Esophagus muscularis mucosa (tissue), 4 donors: Measurements from ENCODE around the gene NEURL2. TPM values are rescaled to one million over a fixed set of nuclear protein-coding genes. Genes with fewer than 3 reads are reported as not detected.

Source experiments
- DNase-seq: peaks from one replicate; pipeline ENCODE4 v3.0.0-alpha.2; 2017; ENCODE audit errors: extremely low spot score
- H3K27ac ChIP-seq, 4 donors: fragments of 200-600 bp; sonication (generic); replicated peaks in 1 of 4; 1 replicate in 3 of 4; 2 replicates in 1 of 4; pipeline ENCODE4 v1.5.1; 2016 to 2019; ENCODE audit warnings: mild to moderate bottlenecking in 1 of 4
- H3K27me3 ChIP-seq, 4 donors: fragments of 200-600 bp; sonication (generic); one replicate each; pipeline versions ENCODE4 v1.5.1 to v1.6.0; 2016 to 2019
- H3K36me3 ChIP-seq, 4 donors: fragments of 200-600 bp; sonication (generic); one replicate each; pipeline ENCODE4 v1.5.1; 2016 to 2019
- H3K4me1 ChIP-seq, 4 donors: fragments of 200-600 bp; sonication (generic); one replicate each; pipeline ENCODE4 v1.5.1; 2016 to 2019
- H3K4me3 ChIP-seq, 4 donors: fragments of 200-600 bp; sonication (generic); 1 replicate in 2 of 4; 2 replicates in 2 of 4; pipeline ENCODE4 v1.5.1; 2016 to 2019; ENCODE audit warnings: mild to moderate bottlenecking in 4 of 4, moderate library complexity in 1 of 4
- H3K9me3 ChIP-seq, 4 donors: fragments of 200-600 bp; sonication (generic); 1 replicate in 3 of 4; 2 replicates in 1 of 4; pipeline ENCODE4 v1.5.1; 2016 to 2019
- CTCF ChIP-seq, 3 experiments: fragments of 200-600 bp in 2 of 3; fragments of 450-650 bp in 1 of 3; sonication (generic) in 2 of 3; IDR thresholded peaks; one replicate each; pipeline ENCODE4 v1.5.1; 2017 to 2019; ENCODE audit warnings: antibody characterized with exemption in 3 of 3, mild to moderate bottlenecking in 2 of 3, moderate library complexity in 1 of 3
- EP300 ChIP-seq: sonication (generic); formaldehyde crosslinking; IDR thresholded peaks from one replicate; pipeline ENCODE4 v1.6.1; 2017; ENCODE audit warnings: antibody characterized with exemption
- POLR2A ChIP-seq: fragments of 450-650 bp; IDR thresholded peaks from one replicate; pipeline ENCODE4 v1.6.1; 2017; ENCODE audit warnings: antibody characterized with exemption, moderate library complexity, mild to moderate bottlenecking, low read depth
- POLR2AphosphoS5 ChIP-seq, 2 donors: sonication (generic); formaldehyde crosslinking; IDR thresholded peaks; one replicate each; pipeline ENCODE4 v1.6.1; 2017; ENCODE audit warnings: antibody characterized with exemption in 2 of 2
- WGBS: methylation state at CpG from one replicate; pipeline ENCODE4 v1.1.5; 2018; 5-methylcytosine and 5-hydroxymethylcytosine counted together
- intact Hi-C: fragments of 100-400 bp; cut with DNase I; formaldehyde crosslinking; loops from one replicate; pipeline ENCODE4 v1.15.1; 2023
- total RNA-seq, 4 donors: library from RNA; depleted of rRNA; stranded (reverse); fragments of >200 nt; gene quantifications; one replicate each; pipeline versions ENCODE4 v1.1.0 to v1.2.1, GENCODE V29; 2016

NEURL2 gene
- total RNA-seq, 4 donors from 2014 or later = 10.8 to 16.1 (median 13.0) TPM

DNA sequence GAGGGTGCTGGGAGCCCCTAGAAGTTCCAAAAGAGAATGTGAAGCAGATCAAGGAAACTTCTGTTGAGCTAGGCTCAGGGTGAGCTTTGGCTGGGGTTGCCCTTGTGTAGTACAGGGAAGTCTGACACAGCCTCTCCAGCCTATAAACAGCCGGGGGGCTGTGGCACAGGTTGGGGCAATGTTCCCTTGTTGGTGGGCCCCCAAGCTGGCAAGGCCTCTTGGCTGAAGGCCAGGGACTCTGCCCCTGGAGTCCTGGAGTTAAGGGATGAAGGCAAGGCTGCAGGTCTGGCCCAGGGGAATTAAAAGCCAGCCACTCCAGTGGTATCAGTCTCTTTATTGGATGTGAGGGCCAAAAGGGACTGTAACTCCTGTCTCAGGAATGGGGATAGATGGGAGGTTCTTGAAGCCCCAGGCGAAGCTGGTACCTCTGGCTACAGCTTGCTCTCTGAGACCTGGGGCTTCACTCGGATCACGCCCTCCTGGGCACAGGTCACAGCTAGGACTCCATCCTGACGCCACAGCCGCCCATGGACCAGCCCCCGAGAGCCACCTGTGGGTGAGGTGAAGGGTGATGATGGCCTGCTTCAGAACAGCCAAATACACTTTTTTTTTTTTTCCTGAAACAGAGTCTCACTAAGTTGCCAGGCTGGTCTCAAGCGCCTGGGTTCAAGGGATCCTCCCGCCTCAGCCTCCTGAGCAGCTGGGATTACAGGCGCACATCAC, 49.4 kb downstream of the NEURL2 start:
- Histone ChIP-seq H3K27me3 (no peaks in the 10 kb centered on the region), H3K4me1 (peaks cover 22 to 65% (median 46%) of the 10 kb centered on the region in 4 donors), H3K4me3 (no peak overlapping the region), H3K27ac (peak overlapping the region; percentile 50 to 70 (median 65)), H3K9me3 (no peaks in the 10 kb centered on the region), H3K36me3 (peaks cover 32 to 96% (median 78%) of the 10 kb centered on the region in 4 donors)
- TF ChIP-seq POLR2AphosphoS5 (IDR thresholded peaks at IDR 0.05) (no peak), CTCF (IDR thresholded peaks at IDR 0.05) (no peak), EP300 (no peak), POLR2A (no peak)
- no peak for DNase-seq
- whole genome bisulfite sequencing = 85% methylated on average over 9 of the region's 10 CpGs
- intact Hi-C loops = no loop called here

DNA sequence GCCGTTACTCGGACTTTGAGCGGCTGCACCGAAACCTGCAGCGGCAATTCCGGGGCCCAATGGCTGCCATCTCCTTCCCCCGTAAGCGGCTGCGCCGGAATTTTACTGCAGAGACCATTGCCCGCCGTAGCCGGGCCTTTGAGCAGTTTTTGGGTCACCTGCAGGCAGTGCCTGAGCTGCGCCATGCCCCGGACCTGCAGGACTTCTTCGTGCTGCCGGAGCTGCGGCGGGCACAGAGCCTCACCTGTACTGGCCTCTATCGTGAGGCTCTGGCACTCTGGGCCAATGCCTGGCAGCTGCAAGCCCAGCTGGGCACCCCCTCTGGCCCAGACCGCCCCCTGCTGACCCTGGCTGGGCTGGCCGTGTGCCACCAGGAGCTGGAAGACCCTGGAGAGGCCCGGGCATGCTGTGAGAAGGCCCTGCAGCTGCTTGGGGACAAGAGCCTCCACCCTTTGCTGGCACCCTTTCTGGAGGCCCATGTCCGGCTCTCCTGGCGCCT, 50.3 kb downstream of the NEURL2 start:
- Histone ChIP-seq H3K27me3 (no peaks in the 10 kb centered on the region), H3K36me3 (peaks cover 25 to 90% (median 71%) of the 10 kb centered on the region in 4 donors), H3K4me1 (peaks cover 27 to 69% (median 54%) of the 10 kb centered on the region in 4 donors), H3K27ac (peak overlapping the region; percentile 50 to 70 (median 65)), H3K9me3 (no peaks in the 10 kb centered on the region), H3K4me3 (no peak overlapping the region)
- no peak for DNase-seq
- WGBS = 70% methylated on average over 4 of the region's 25 CpGs
- intact Hi-C loops = no loop called here
- TF ChIP-seq POLR2A = no peak

Other genes with a start within 250 kb of the NEURL2 start
- not detected for gene WFDC11, start 221.0 kb downstream of the NEURL2 start, total RNA-seq
- gene WFDC13, start 189.2 kb downstream of the NEURL2 start, total RNA-seq = not detected
- under 1 TPM in 1 of 4 donors, not detected in 3; 0.69 TPM for gene WFDC10B, start 186.2 kb downstream of the NEURL2 start, total RNA-seq
- gene SPINT4, start 168.9 kb downstream of the NEURL2 start, total RNA-seq = not detected
- gene WFDC3, start 99.3 kb downstream of the NEURL2 start, total RNA-seq = 1 to 10 TPM in 2 of 4 donors, under 1 TPM in 1, not detected in 1; 0.80 to 3.3 (median 3.2) TPM
- gene DNTTIP1, start 99.3 kb downstream of the NEURL2 start, total RNA-seq = 10 to 100 TPM; 28.2 to 35.9 (median 30.6) TPM
- 1 to 10 TPM in 1 of 4 donors, under 1 TPM in 2, not detected in 1; 0.83 to 2.7 (median 0.91) TPM for gene UBE2C, start 78.6 kb downstream of the NEURL2 start, total RNA-seq
- 1 to 10 TPM in 3 of 4 donors, under 1 TPM in 1; 0.46 to 3.1 (median 1.8) TPM for gene TNNC2, start 63.9 kb downstream of the NEURL2 start, total RNA-seq
- gene SNX21, start 57.4 kb downstream of the NEURL2 start, total RNA-seq = 10 to 100 TPM; 54.0 to 78.5 (median 63.5) TPM
- 10 to 100 TPM; 30.0 to 41.9 (median 33.7) TPM for gene ACOT8, start 33.8 kb downstream of the NEURL2 start, total RNA-seq
- 1 to 10 TPM; 2.1 to 5.4 (median 4.0) TPM for gene ZSWIM3, start 33.6 kb downstream of the NEURL2 start, total RNA-seq
- 10 to 100 TPM in 2 of 4 donors, 1 to 10 TPM in 2; 7.1 to 13.5 (median 9.2) TPM for gene ZSWIM1, start 10.0 kb downstream of the NEURL2 start, total RNA-seq
- gene SPATA25, start 3.6 kb downstream of the NEURL2 start, total RNA-seq = 1 to 10 TPM; 1.7 to 4.6 (median 3.0) TPM
- 10 to 100 TPM; 44.8 to 70.2 (median 48.3) TPM for gene CTSA, start 127 bp upstream of the NEURL2 start, total RNA-seq
- gene PLTP, start 20.9 kb upstream of the NEURL2 start, total RNA-seq = 100 to 1,000 TPM; 109 to 342 (median 176) TPM
- gene PCIF1, start 43.5 kb upstream of the NEURL2 start, total RNA-seq = 10 to 100 TPM; 35.3 to 51.2 (median 37.2) TPM
- gene ZNF335, start 81.0 kb upstream of the NEURL2 start, total RNA-seq = 10 to 100 TPM; 12.9 to 19.0 (median 15.3) TPM
- gene MMP9, start 117.7 kb upstream of the NEURL2 start, total RNA-seq = 1 to 10 TPM in 1 of 4 donors, under 1 TPM in 3; 0.11 to 6.5 (median 0.63) TPM
- 1 to 10 TPM in 1 of 4 donors, under 1 TPM in 1, not detected in 2; 0.99 to 1.2 TPM for gene SLC12A5, start 138.0 kb upstream of the NEURL2 start, total RNA-seq
- gene NCOA5, start 198.8 kb upstream of the NEURL2 start, total RNA-seq = 10 to 100 TPM; 17.4 to 36.8 (median 29.9) TPM
- gene CD40, start 227.1 kb upstream of the NEURL2 start, total RNA-seq = 10 to 100 TPM in 3 of 4 donors, 1 to 10 TPM in 1; 10.0 to 21.6 (median 16.9) TPM